Heart left ventricle (tissue), 16 donors: ENCODE measurements around the gene ACACA. TPM values are rescaled to one million over a fixed set of nuclear protein-coding genes. Genes with fewer than 3 reads are reported as not detected.
A peak's percentile ranks its signal among the peaks of the same experiment; 100 is the strongest.
"Not testable (repeated sequence)": the region's sequence is repeated elsewhere in the genome, so short reads cannot be mapped to it uniquely, and the experiment has no call there.

Experiments used
- ATAC-seq, 4 donors: fragments of 200-7000 bp; cut with Tn5 transposase; one replicate each; pipeline ENCODE4 v1.9.1; 2020 to 2022; ENCODE audit warnings: moderate library complexity in 4 of 4, mild to moderate bottlenecking in 3 of 4, moderate number of reproducible peaks in 1 of 4
- DNase-seq, 5 donors: peaks; one replicate each; pipeline ENCODE4 v3.0.0-alpha.2; 2020
- H3K27ac ChIP-seq, 12 donors: fragments of 200-600 bp; sonication (generic) in 4 of 12; one replicate each; pipeline versions ENCODE4 v1.5.0 to v1.8.0; 2016 to 2022; ENCODE audit warnings: mild to moderate bottlenecking in 2 of 12
- H3K27me3 ChIP-seq, 9 donors: fragments of 200-600 bp; sonication (generic) in 2 of 9; one replicate each; pipeline versions ENCODE4 v1.5.1 to v1.8.0; 2016 to 2022; ENCODE audit warnings: mild to moderate bottlenecking in 3 of 9
- H3K36me3 ChIP-seq, 9 donors: fragments of 200-600 bp; sonication (generic) in 2 of 9; one replicate each; pipeline versions ENCODE4 v1.5.0 to v1.8.0; 2018 to 2022; ENCODE audit warnings: mild to moderate bottlenecking in 2 of 9
- H3K4me1 ChIP-seq, 12 donors: fragments of 200-600 bp; sonication (generic) in 4 of 12; one replicate each; pipeline versions ENCODE4 v1.5.0 to v1.8.0; 2016 to 2022; ENCODE audit warnings: mild to moderate bottlenecking in 3 of 12
- H3K4me3 ChIP-seq, 12 donors: fragments of 200-600 bp; sonication (generic) in 4 of 12; one replicate each; pipeline versions ENCODE4 v1.5.0 to v1.8.0; 2017 to 2022; ENCODE audit warnings: mild to moderate bottlenecking in 9 of 12, moderate library complexity in 4 of 12
- H3K9me3 ChIP-seq, 12 donors: fragments of 200-600 bp; sonication (generic) in 4 of 12; one replicate each; pipeline versions ENCODE4 v1.5.0 to v1.8.0; 2016 to 2022; ENCODE audit warnings: mild to moderate bottlenecking in 1 of 12
- POLR2A ChIP-seq, 2 donors: fragments of 450-650 bp; IDR thresholded peaks; one replicate each; pipeline ENCODE4 v1.6.1; 2017; ENCODE audit warnings: antibody characterized with exemption in 2 of 2, mild to moderate bottlenecking in 2 of 2, moderate library complexity in 2 of 2
- WGBS, 4 donors: extraction: QIAGEN DNeasy Blood & Tissue Kit in 2 of 4; methylation state at CpG; one replicate each; pipeline versions ENCODE4 v1.1.5 to v1.1.7; 2013 to 2018; 5-methylcytosine and 5-hydroxymethylcytosine counted together
- intact Hi-C, 10 donors: fragments of 100-400 bp; cut with DNase I; formaldehyde crosslinking; loops; one replicate each; pipeline versions ENCODE4 v1.11.1 to v1.14.2; 2022
- polyA plus RNA-seq, 2 donors: library from polyadenylated mRNA; stranded (reverse); fragments of 200-250 nt; gene quantifications; one replicate each; pipeline ENCODE4 v1.2.3, GENCODE V29; 2013
- total RNA-seq, 9 donors: library from RNA; depleted of rRNA in 2 of 9; stranded (reverse); fragments of >200 nt in 2 of 9; fragmentation: NEBNext Ultra II Directional in 3 of 9; extraction: Animal tissue kit (Norgen Biotek cat#: 25700) in 3 of 9; gene quantifications; one replicate each; pipeline versions ENCODE4 v1.1.0 to v1.2.4, GENCODE V29; 2016 to 2023
- TF ChIP-seq, protein P1 (sequence below), 12 donors: fragments of 200-600 bp; sonication (generic) in 4 of 12; IDR thresholded peaks; one replicate each; pipeline versions ENCODE4 v1.5.0 to v1.8.0; 2018 to 2022; ENCODE audit warnings: antibody characterized with exemption in 12 of 12, mild to moderate bottlenecking in 5 of 12
- donor health status: ischemic (EF 13 %, LVEDD 7.1; RV severe dilation, severe dysfunction).
- donor health status: healthy with polysubstance abuse.
- donor health status: DM: no; HTN: yes; CAD: no.
- donor health status: DM: no; HTN: no; CAD: no.
- donor health status: ischemic (EF 25% LVEDD 6.9; RV normal size, moderate dysfunction).
- donor health status: ischemic (EF 25% LVEDD 5.7; RV mildly dilated, moderate dysfunction).
- donor health status: healthy.
- donor health status: DM: yes; HTN: yes; CAD: no.
- donor health status: ischemic (EF 35%, LVEDD 5.7; RV mildly dilated, moderate dysfunction).
- donor health status: nonischemic (EF 11% LVEDD 7.7; RV severe dilation, severe dysfunction).
- donor health status: DM: yes; HTN: yes; CAD: no.
- donor health status: PGD.
- donor health status: ischemic (EF 29% LVEDD 5.4; RV normal size, mild dysfunction).
- donor health status: nonischemic (EF 23%, LVEDD 6.1; RV moderate dilation, normal function).

The ACACA gene
- total and polyA plus RNA-seq, 11 donors: 6.2 to 33.0 (median 15.8) TPM

DNA sequence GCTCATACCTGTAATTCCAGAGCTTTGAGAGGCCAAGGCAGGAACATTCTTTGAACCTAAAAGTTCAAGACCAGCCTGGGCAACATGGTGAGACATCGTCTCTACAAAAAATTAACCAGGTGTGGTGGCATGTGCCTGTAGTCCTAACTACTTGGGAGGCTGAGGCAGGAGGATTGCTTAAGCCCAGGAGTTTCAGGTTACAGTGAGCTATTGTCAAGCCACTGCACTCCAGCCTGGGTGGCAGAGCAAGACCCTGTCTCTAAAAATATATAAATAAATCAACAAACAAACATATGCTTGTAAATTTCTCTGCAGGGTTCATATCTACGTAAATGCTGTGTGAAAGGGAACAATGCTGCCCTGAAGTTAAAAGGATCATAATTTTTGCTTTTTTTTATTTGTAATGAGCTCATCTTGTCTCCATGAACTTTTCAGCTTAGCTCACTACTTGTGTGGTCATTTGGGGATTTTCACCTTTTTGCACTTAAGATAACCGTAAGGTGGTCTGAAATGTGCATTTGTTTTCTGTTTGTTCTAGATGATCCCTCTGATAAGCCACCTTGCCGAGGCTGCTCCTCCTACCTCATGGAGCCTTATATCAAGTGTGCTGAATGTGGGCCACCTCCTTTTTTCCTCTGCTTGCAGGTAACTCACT, 16.5 kb upstream of the ACACA start:
- ATAC-seq (no peak), DNase-seq (no peak)
- no peaks in the 10 kb centered on the region for H3K9me3 ChIP-seq
- intact Hi-C loops: no loop called here
- H3K27me3 ChIP-seq: no peaks in the 10 kb centered on the region
- peaks cover 0 to 97% (median 75%) of the 10 kb centered on the region in 9 donors for H3K36me3 ChIP-seq
- H3K27ac ChIP-seq: no peak overlapping the region
- WGBS, 4 donors: 64 to 88% (median 86%) methylated on average over 4 of the region's 4 CpGs
- no peak for TF ChIP-seq POLR2A (IDR thresholded peaks at IDR 0.05)
- TF ChIP-seq, protein P1, sequence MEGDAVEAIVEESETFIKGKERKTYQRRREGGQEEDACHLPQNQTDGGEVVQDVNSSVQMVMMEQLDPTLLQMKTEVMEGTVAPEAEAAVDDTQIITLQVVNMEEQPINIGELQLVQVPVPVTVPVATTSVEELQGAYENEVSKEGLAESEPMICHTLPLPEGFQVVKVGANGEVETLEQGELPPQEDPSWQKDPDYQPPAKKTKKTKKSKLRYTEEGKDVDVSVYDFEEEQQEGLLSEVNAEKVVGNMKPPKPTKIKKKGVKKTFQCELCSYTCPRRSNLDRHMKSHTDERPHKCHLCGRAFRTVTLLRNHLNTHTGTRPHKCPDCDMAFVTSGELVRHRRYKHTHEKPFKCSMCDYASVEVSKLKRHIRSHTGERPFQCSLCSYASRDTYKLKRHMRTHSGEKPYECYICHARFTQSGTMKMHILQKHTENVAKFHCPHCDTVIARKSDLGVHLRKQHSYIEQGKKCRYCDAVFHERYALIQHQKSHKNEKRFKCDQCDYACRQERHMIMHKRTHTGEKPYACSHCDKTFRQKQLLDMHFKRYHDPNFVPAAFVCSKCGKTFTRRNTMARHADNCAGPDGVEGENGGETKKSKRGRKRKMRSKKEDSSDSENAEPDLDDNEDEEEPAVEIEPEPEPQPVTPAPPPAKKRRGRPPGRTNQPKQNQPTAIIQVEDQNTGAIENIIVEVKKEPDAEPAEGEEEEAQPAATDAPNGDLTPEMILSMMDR (IDR thresholded peaks at IDR 0.05): no peak
- H3K4me1 ChIP-seq: no peaks in the 10 kb centered on the region
- H3K4me3 ChIP-seq: no peak overlapping the region

DNA sequence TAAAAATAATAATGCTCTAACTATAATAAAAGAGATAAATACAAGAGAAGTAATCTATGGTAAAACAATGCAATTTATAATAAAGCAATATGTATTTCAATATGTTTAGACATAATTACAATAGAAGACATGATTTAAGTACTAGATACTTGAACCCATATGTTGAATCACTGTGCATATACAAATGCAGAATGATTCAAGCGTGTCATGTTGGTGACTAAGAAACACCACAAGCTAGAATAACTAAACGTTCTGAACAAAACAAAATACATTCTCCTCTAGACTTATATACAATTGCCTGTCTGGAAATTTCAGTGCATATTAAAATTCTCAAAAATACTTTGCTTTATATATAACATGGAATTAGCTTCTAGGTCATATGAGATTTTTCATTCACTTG, 11.2 kb upstream of the ACACA start:
- WGBS, 4 donors: 86 to 92% (median 90%) methylated on average over 2 of the region's 2 CpGs
- intact Hi-C loops: no loop called here
- Histone ChIP-seq H3K9me3 (no peaks in the 10 kb centered on the region), H3K36me3 (peaks cover 0 to 97% (median 74%) of the 10 kb centered on the region in 9 donors), H3K27ac (no peak overlapping the region), H3K27me3 (no peaks in the 10 kb centered on the region), H3K4me1 (no peaks in the 10 kb centered on the region), H3K4me3 (no peak overlapping the region)
- no peak for DNase-seq
- ATAC-seq: no peak
- TF ChIP-seq POLR2A (IDR thresholded peaks at IDR 0.05): no peak
- TF ChIP-seq, protein P1 (IDR thresholded peaks at IDR 0.05): no peak

DNA sequence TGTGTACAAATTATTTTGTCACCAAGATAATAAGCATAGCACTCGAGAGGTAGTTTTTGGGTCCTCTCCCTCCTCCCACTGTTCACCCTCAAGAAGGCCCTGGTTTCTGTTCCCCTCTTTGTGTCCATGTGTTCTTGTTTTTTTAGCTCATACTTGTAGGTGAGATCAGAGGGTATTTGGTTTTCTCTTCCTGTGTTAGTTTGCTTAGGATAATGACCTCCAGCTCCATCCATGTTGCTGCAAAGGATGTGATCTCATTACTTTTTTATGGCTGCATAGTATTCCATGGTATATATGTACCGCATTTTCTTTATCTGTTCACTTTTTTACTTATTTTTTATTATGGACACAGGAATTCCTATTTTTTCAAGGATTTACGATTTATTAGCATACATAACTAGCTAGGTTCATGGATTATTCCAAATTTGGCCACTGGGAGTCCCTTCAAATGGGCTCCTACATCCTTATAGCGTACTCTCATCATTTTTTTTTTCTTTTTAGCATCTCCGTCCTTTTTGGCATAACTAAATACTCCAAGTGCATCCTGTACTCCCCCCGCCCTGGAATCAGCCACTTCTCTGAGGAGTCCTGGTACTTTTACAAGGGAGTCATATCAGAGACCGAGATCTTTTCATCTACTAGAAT, 7.4 kb upstream of the ACACA start:
- WGBS, 4 donors: 95 to 96% (median 96%) methylated on average over 7 of the region's 7 CpGs
- ATAC-seq (no peak), DNase-seq (no peak)
- Histone ChIP-seq H3K9me3 (no peaks in the 10 kb centered on the region), H3K27ac (no peak overlapping the region), H3K4me1 (no peaks in the 10 kb centered on the region), H3K36me3 (peaks cover 0 to 86% (median 71%) of the 10 kb centered on the region in 9 donors), H3K4me3 (no peak overlapping the region), H3K27me3 (no peaks in the 10 kb centered on the region)
- intact Hi-C loops: no loop called here
- TF ChIP-seq, protein P1 (IDR thresholded peaks at IDR 0.05): no peak
- no peak for TF ChIP-seq POLR2A (IDR thresholded peaks at IDR 0.05)

GRCh38 chr17:37410357-37410756, 3.7 kb upstream of the ACACA start:
- DNase-seq: no peak
- TF ChIP-seq POLR2A (IDR thresholded peaks at IDR 0.05): no peak
- TF ChIP-seq, protein P1 (IDR thresholded peaks at IDR 0.05): no peak
- no peak overlapping the region for H3K27ac ChIP-seq
- H3K27me3 ChIP-seq: no peaks in the 10 kb centered on the region
- intact Hi-C loops: no loop called here
- peaks cover 0 to 20% (median 11%) of the 10 kb centered on the region in 12 donors for H3K4me1 ChIP-seq
- H3K9me3 ChIP-seq: no peaks in the 10 kb centered on the region
- H3K4me3 ChIP-seq: no peak overlapping the region
- peaks cover 0 to 49% (median 45%) of the 10 kb centered on the region in 9 donors for H3K36me3 ChIP-seq
- 93 to 97% (median 95%) methylated on average over 3 of the region's 3 CpGs for WGBS, 4 donors
- no peak for ATAC-seq

DNA sequence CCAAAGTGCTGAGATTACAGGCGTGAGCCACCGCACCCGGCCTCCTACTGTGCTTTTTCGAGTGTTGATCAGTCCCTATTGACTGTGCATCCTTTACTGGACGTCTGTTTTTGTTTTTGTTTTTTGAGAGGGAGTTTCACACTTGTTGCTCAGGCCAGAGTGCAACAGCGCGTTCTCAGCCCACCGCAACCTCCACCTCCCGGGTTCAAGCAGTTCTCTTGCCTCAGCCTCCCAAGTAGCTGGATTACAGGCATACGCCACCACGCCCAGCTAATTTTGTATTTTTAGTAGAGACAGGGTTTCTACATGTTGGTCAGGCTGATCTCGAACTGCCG, 1.5 kb upstream of the ACACA start:
- intact Hi-C loops: loop anchor here in 3 of 10 donors (5.0 to 10.0 kb wide), 3 partner anchors 36 to 803 kb away; partner anchors contain the start of gene MRM1 (in 1 of the 3)
- Histone ChIP-seq H3K36me3 (peaks cover 0 to 27% (median 23%) of the 10 kb centered on the region in 9 donors), H3K4me3 (peak overlapping the region in 3 of 12 donors; percentile 66 to 96 (median 92)), H3K4me1 (peaks cover 0 to 29% (median 12%) of the 10 kb centered on the region in 12 donors), H3K27ac (peak overlapping the region in 4 of 12 donors; percentile 93 to 96 (median 94))
- H3K27me3 ChIP-seq, H3K9me3 ChIP-seq, ATAC-seq, DNase-seq: not testable (repeated sequence)
- WGBS, 4 donors: 92 to 96% (median 94%) methylated on average over 13 of the region's 13 CpGs
